ENCODE data around the gene KLK6.
A peak's percentile ranks its signal among the peaks of the same experiment; 100 is the strongest.

The KLK6 gene

DNA sequence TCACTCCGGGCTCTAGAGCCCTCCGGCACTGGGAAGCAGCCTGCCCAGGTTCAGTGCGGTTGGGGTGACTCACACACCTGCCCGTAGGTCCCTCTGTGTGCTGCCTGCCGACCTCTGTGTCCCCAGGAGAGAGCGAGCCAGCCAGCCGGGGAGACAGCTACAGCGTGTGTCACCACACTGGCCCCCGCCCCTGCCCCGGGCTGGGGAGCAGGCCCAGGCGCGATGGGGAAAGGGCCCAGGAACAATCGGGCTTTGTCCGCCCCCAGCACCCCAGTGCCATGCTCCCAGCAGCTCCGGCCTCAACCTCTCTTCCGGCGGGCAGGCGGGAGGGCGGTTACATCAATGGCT lies at the start of gene KLK6:
KLK6 (minus strand) TSS at position 179 of the 348 bp plus-strand sequence. CDS start 1,487 bp downstream, outside the sequence.
- no peak for DNase-seq

GRCh38 chr19:51018745-51019543 lies 49.6 kb upstream of the KLK6 start:
- peak; percentile 11 for DNase-seq

- peak; percentile 38 for DNase-seq
Observed at GRCh38 chr19:51016798-51017683, 47.6 kb upstream of the KLK6 start.

DNA sequence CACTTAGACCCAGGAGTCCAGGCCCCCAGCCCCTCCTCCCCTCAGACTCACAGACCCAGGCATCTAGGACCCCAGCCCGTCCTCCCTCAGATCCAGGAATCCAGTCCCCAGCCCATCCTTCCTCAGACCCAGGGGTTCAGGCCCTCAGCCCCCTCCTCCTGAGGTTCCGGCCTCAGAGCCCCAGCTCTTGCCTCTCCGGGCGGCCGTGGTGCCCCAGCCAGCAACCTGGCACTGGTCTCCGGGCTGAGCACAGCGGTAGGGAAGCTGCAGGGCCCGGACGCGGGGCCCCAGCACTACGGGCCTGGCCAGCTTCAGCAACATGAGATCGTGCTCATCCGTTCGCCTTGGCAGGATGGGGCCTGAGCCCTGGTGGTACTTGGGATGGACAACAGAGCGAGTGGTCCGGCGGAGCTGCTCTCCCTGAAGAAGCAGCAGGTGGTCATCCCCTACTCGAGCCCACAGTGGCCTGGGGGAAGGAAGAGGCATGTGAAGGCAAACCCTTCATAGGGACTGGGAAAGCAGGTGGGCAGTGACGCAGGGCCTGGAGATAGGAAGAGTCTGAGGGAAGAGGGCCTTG lies 46.4 kb upstream of the KLK6 start:
- DNase-seq = no peak

- DNase-seq = no peak
Observed at GRCh38 chr19:51014242-51014641, 44.9 kb upstream of the KLK6 start.

- no peak for DNase-seq
Observed at GRCh38 chr19:51012661-51013190, 43.3 kb upstream of the KLK6 start.

GRCh38 chr19:51010066-51010795 lies 40.8 kb upstream of the KLK6 start:
- no peak for DNase-seq

DNA sequence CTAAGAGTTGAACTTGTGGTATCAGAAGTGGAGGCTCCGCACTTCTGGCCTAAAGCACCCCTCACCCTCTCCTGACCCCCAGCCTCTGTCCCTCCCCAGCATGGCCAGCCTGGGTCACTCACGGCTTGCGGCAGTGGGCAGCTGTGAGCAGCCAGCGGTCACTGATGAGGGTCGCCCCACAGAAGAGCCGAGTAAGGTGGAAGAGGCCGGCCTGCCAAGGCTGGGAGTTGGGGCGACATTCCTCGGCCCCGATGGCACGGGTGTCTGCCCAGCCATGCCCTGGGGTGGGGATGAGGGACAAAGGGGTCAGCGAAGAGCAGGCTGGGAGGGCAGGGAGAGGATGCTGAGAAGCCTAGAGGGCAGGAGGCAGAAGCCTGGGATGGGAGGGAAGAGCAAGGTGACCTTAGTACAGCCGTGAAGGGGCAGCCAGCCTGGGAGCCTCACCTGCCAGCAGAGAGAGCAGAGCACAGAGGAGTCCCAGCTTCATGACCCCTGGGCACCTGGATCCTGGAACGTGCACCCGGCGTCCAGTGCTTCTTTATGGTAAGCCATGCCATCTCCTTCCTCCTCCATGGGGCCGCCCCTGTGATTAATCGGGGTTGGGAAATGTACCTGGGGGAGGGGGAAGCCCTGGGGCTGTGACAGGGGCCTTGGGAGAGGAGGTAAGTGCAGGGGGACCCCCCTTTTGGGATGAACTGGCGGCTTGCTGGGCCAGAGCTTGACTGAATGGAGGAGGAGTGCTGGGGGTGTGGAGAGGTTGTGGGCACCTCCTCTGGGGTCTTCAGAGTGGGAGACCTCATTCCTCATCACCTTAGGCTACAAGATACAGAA lies 39.9 kb upstream of the KLK6 start:
- no peak for DNase-seq

GRCh38 chr19:51007488-51007887 lies 38.1 kb upstream of the KLK6 start:
- no peak for DNase-seq

GRCh38 chr19:51006406-51006805 lies 37.0 kb upstream of the KLK6 start:
- DNase-seq = no peak

- no peak for DNase-seq
Observed at GRCh38 chr19:51005248-51005647, 35.9 kb upstream of the KLK6 start.

DNA sequence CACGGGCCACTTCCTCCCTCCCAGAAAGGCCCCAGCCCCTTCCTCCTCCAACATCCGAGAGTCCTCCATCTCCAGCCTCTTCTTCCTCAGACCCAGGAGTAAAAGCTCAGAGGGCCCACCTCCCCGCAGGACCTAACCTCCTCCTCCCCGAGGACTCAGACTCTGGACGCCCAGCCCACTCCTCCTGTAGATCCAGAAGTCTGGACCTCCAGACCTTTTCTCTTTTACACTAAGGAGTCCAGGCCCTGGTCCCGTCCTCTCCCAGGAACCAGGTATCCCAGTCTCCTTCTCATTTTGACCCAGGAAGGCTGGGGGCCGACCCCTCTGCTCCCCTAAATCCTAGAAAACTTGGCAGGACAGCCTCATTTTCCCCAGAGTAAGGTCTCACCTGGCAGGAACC lies 33.9 kb upstream of the KLK6 start:
- no peak for DNase-seq

GRCh38 chr19:51002542-51003311 lies 33.3 kb upstream of the KLK6 start:
- DNase-seq = no peak

DNA sequence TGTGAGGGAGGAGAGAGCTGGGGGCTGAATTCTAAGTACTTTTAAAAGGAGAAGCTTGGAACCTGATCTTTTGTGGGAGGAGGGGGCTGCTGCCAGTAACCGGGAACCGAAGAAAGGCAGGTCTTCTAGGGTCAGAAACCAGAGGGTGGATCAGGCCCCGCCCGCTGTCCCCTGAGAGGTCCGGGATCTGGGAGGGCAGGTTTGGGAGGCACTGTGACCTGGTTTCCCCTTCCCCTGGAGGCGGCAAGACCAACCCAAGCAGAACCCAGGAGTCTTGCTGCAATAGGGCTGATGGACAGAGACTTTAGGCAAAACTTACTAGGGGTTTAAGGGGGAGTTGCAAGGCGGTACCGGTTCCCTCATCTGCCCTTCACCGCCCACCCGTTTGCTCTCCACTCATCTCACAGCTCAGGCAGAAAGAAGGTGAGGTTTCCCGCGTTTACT lies 32.7 kb upstream of the KLK6 start:
- DNase-seq = no peak

GRCh38 chr19:51001515-51001914 lies 32.1 kb upstream of the KLK6 start, which contains the start of gene KLK8:
KLK8 (minus strand) TSS chr19:51001604; CDS start chr19:51001167, 437 bp downstream.
- DNase-seq = no peak

DNA sequence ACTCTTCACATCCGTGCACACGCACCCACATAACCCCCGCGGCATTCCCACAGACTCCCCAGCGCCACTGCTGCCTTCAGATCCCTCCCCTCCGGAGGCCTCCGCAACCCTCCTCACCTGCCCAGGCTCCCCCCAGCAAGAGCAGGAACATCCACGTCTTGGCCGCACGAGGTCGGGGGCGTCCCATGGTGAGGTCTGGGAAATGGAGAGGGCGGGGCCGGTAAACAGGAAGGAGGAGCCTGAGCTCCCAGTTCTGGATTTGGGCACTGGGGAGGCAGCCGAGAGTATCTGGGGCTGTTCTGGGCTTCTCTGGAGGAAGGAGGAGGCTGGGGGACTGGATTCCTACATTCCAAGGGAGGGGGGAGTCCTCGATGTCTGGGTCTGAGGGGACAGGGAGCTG lies 31.6 kb upstream of the KLK6 start:
- DNase-seq = no peak

DNA sequence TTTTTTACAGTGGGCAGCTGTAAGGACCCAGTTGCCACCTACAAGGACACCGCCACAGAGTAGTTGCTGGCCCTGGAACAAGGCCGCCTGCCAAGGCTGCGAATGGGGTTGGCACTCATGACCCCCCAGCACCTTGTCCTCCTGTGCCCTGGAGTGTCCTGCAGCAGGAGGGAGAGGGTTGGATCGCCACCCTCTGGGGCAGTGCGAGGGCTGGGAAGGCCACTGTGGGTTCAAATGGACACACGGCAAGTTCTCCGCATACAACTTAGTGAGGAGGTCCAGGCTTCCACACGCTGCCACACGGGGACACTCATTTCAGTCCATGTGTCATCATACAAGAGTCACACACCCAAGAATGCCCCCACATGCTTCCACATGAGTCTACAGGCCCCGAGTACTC lies 31.0 kb upstream of the KLK6 start:
- DNase-seq = no peak

GRCh38 chr19:50998686-50999085 lies 29.3 kb upstream of the KLK6 start:
- DNase-seq = no peak

DNA sequence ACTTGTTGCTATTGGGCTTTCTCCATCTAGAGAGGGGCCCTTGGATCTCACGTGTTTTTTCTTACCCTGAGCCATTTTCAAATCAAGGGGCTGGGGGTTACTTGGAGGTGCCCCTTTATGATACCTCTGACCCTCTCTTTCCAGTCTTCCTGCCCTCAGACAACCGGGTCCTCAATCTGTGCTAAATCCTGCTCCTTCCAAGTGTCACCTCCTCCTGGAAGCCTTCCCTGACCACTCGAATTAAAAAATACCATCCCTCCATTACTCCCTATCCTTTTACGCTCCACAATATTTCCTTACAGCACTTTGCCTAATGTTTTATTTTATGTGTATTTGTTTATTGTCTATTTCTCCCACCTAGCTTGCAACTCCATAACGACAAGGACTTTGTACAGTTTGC lies 28.7 kb upstream of the KLK6 start:
- DNase-seq = no peak

GRCh38 chr19:50994129-50994528 lies 24.7 kb upstream of the KLK6 start:
- no peak for DNase-seq

GRCh38 chr19:50992666-50993035 lies 23.3 kb upstream of the KLK6 start:
- DNase-seq = no peak
